ENCODE data around the gene ALG14. TPM values are rescaled to one million over a fixed set of nuclear protein-coding genes. Genes with fewer than 3 reads are reported as not detected.

ALG14 gene
- total RNA-seq, 1 experiment from 2014 or later: 5.7 TPM

DNA sequence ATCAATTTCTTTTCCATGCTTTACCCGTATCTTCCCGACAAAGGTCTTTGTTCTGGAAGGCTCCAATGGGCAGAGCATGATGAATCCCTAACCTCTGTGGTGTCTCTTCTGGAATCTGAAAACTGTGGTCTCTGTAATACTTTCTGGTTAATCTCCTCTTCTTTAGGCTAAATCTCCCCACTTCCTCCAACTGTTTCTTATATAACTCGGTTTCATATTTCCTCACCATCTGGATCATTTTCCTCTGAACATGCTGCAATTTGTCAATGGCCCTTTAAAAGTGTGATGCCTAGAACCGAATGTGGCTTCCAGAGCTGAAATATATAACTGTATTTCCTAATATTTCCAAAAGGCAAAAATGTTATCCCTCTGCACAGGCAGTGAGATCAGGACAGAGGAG lies 66.1 kb downstream of the ALG14 start:
- Histone ChIP-seq H4K20me1 (ENCODE audit: insufficient read depth) (no peaks in the 10 kb centered on the region), H3K79me2 (ENCODE audit: insufficient read depth, low read length) (no peaks in the 10 kb centered on the region), H3K4me2 (ENCODE audit: low read length) (no peak overlapping the region), H3K9me2 (ENCODE audit: insufficient read depth) (no peaks in the 10 kb centered on the region), H3K4me1 (ENCODE audit: control insufficient read depth in 1 of 2, insufficient read depth in 2 of 2, low read length in 2 of 2) (peaks cover 3 to 18% of the 10 kb centered on the region in 2 experiments; a peak in 3 of 4 replicates), H3K9ac (ENCODE audit: low read length) (no peak overlapping the region), H3K27ac (ENCODE audit: low read depth, low read length) (no peak overlapping the region), H3K27me3 (ENCODE audit: insufficient read depth, low read length) (no peaks in the 10 kb centered on the region), H3K9me3 (ENCODE audit: control insufficient read depth in 1 of 2, insufficient read depth in 1 of 2, low read depth in 1 of 2, low read length in 2 of 2) (no peaks in the 10 kb centered on the region), H2AFZ (ENCODE audit: low read depth, low read length, poor library complexity, severe bottlenecking) (no peak overlapping the region), H3K4me3 (replicated peaks in 1 of 2; ENCODE audit: low read depth in 1 of 2, low read length in 2 of 2) (no peak overlapping the region), H3K36me3 (ENCODE audit: control insufficient read depth in 1 of 2, insufficient read depth in 2 of 2, low read length in 2 of 2) (no peaks in the 10 kb centered on the region)
- DNase-seq (ENCODE audit: low read depth, low spot score) (no peak), ATAC-seq (no peak)
- no peak for TF ChIP-seq EZH2phosphoT487 (IDR thresholded peaks at IDR 0.05; ENCODE audit: borderline replicate concordance)
- CTCF ChIA-PET: no interaction called here
- POLR2A ChIA-PET: no interaction called here
- RAD21 ChIA-PET (ENCODE audit: low non-redundant PET in 1 of 2, low total read pairs in 2 of 2, uncharacterized antibody in 2 of 2, unreplicated experiment in 2 of 2): no interaction called here
- BruUV-seq (replicated peaks): no TSS peak
- intact Hi-C loops (cut with micrococcal nuclease): no loop called here

DNA sequence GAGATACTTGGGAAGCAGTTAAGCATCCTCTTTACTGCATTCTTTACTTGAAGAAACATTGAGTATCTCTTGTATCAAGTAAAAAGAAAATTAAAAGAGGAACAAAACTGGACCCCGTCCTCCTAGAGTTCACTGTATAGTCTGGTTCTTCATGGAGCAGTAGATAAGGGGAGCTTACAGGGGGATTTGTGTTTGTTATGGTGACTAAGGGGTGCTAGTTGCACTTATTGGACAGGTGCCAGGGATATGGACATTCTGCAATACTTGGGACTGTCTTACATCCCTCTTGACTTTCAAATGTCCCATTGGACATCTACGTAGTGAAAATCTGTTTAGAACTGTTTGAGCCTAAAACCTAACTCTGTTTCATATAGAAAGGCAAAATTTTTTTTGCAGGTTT lies 67.2 kb downstream of the ALG14 start:
- H4K20me1 ChIP-seq (ENCODE audit: insufficient read depth): no peaks in the 10 kb centered on the region
- H3K79me2 ChIP-seq (ENCODE audit: insufficient read depth, low read length): no peaks in the 10 kb centered on the region
- H3K27me3 ChIP-seq (ENCODE audit: insufficient read depth, low read length): no peaks in the 10 kb centered on the region
- CTCF ChIA-PET: no interaction called here
- H3K9me2 ChIP-seq (ENCODE audit: insufficient read depth): no peaks in the 10 kb centered on the region
- intact Hi-C loops (cut with micrococcal nuclease): no loop called here
- POLR2A ChIA-PET: no interaction called here
- no peak overlapping the region for H3K4me2 ChIP-seq (ENCODE audit: low read length)
- no peak overlapping the region for H2AFZ ChIP-seq (ENCODE audit: low read depth, low read length, poor library complexity, severe bottlenecking)
- H3K4me3 ChIP-seq (replicated peaks in 1 of 2; ENCODE audit: low read depth in 1 of 2, low read length in 2 of 2): no peak overlapping the region
- no peaks in the 10 kb centered on the region for H3K9me3 ChIP-seq (ENCODE audit: control insufficient read depth in 1 of 2, insufficient read depth in 1 of 2, low read depth in 1 of 2, low read length in 2 of 2)
- no peak for DNase-seq (ENCODE audit: low read depth, low spot score)
- RAD21 ChIA-PET (ENCODE audit: low non-redundant PET in 1 of 2, low total read pairs in 2 of 2, uncharacterized antibody in 2 of 2, unreplicated experiment in 2 of 2): no interaction called here
- no peak overlapping the region for H3K27ac ChIP-seq (ENCODE audit: low read depth, low read length)
- no peak overlapping the region for H3K9ac ChIP-seq (ENCODE audit: low read length)
- no peaks in the 10 kb centered on the region for H3K36me3 ChIP-seq (ENCODE audit: control insufficient read depth in 1 of 2, insufficient read depth in 2 of 2, low read length in 2 of 2)
- peaks cover 3 to 18% of the 10 kb centered on the region in 2 experiments; a peak in 3 of 4 replicates for H3K4me1 ChIP-seq (ENCODE audit: control insufficient read depth in 1 of 2, insufficient read depth in 2 of 2, low read length in 2 of 2)
- no TSS peak for BruUV-seq (replicated peaks)
- no peak for ATAC-seq
- TF ChIP-seq FOSL1 (IDR thresholded peaks at IDR 0.05; ENCODE audit: low read depth) (no peak), ZFX (IDR thresholded peaks at IDR 0.05) (no peak), ELF1 (IDR thresholded peaks at IDR 0.05; ENCODE audit: borderline replicate concordance, low read depth) (no peak), EGR1 (IDR thresholded peaks at IDR 0.05; ENCODE audit: low read depth) (no peak), CEBPB (IDR thresholded peaks at IDR 0.05; ENCODE audit: low read depth) (no peak), POLR2AphosphoS5 (IDR thresholded peaks at IDR 0.05; ENCODE audit: low read depth, low read length) (no peak), SRF (IDR thresholded peaks at IDR 0.05; ENCODE audit: low read depth) (no peak), POLR2A (IDR thresholded peaks at IDR 0.05; ENCODE audit: borderline replicate concordance, extremely low read depth, insufficient read depth, insufficient read length) (no peak), JUND (IDR thresholded peaks at IDR 0.05) (no peak), TCF7L2 (IDR thresholded peaks at IDR 0.05; ENCODE audit: borderline replicate concordance, extremely low read depth, insufficient read depth, insufficient read length) (no peak), YY1 (IDR thresholded peaks at IDR 0.05; ENCODE audit: extremely low read depth, insufficient replicate concordance, low read depth, low read length) (no peak), CBX3 (IDR thresholded peaks at IDR 0.05; ENCODE audit: low read depth) (no peak)
- TF ChIP-seq, protein P1, sequence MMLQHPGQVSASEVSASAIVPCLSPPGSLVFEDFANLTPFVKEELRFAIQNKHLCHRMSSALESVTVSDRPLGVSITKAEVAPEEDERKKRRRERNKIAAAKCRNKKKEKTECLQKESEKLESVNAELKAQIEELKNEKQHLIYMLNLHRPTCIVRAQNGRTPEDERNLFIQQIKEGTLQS (IDR thresholded peaks at IDR 0.05): no peak
- TF ChIP-seq, protein P2, sequence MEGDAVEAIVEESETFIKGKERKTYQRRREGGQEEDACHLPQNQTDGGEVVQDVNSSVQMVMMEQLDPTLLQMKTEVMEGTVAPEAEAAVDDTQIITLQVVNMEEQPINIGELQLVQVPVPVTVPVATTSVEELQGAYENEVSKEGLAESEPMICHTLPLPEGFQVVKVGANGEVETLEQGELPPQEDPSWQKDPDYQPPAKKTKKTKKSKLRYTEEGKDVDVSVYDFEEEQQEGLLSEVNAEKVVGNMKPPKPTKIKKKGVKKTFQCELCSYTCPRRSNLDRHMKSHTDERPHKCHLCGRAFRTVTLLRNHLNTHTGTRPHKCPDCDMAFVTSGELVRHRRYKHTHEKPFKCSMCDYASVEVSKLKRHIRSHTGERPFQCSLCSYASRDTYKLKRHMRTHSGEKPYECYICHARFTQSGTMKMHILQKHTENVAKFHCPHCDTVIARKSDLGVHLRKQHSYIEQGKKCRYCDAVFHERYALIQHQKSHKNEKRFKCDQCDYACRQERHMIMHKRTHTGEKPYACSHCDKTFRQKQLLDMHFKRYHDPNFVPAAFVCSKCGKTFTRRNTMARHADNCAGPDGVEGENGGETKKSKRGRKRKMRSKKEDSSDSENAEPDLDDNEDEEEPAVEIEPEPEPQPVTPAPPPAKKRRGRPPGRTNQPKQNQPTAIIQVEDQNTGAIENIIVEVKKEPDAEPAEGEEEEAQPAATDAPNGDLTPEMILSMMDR (IDR thresholded peaks at IDR 0.05 in 2 of 3, conservative IDR thresholded peaks at IDR 0.05 in 1 of 3; ENCODE audit: borderline replicate concordance in 1 of 3, insufficient read depth in 1 of 3, low read depth in 2 of 3, low read length in 2 of 3): no peak

Measured in HCT116 (cell line).